K562 (cell line): Measurements from ENCODE around the gene TBX6. TPM values are rescaled to one million over a fixed set of nuclear protein-coding genes. Genes with fewer than 3 reads are reported as not detected.

Experiments used
- ATF7 ChIP-seq: fragments of 450-650 bp; IDR thresholded peaks from 2 replicates; pipeline ENCODE4 v1.7.1; 2014; ENCODE audit warnings: mild to moderate bottlenecking, moderate library complexity
- KDM1A ChIP-seq, 2 experiments: fragments of 450-650 bp; IDR thresholded peaks; 2 replicates each; pipeline ENCODE4 v1.6.1; 2016; ENCODE audit warnings: mild to moderate bottlenecking in 2 of 2
- KLF10 ChIP-seq: fragments of 250-450 bp; sonication (Bioruptor Pico); IDR thresholded peaks from 2 replicates; pipeline ENCODE4 v1.6.1; 2021; ENCODE audit warnings: matching md5 sums
- POLR2B ChIP-seq: fragments of 450-650 bp; IDR thresholded peaks from 2 replicates; pipeline ENCODE4 v1.6.1; 2018; ENCODE audit warnings: low read depth; ENCODE audit not compliant: partially characterized antibody
- RB1 ChIP-seq: fragments of 450-650 bp; IDR thresholded peaks from 2 replicates; pipeline ENCODE4 v1.6.1; 2017; ENCODE audit warnings: low read depth, mild to moderate bottlenecking
- ZNF57 ChIP-seq: fragments of 450-650 bp; formaldehyde crosslinking; IDR thresholded peaks from 2 replicates; pipeline ENCODE4 v1.4.0; 2020; ENCODE audit warnings: mild to moderate bottlenecking, moderate library complexity
- ZNF583 ChIP-seq: fragments of 250-450 bp; sonication (Bioruptor Pico); IDR thresholded peaks from 2 replicates; pipeline ENCODE4 v1.4.0; 2020
- polyA plus RNA-seq, 8 experiments: library from polyadenylated mRNA; depleted of rRNA in 4 of 8; stranded (reverse) in 5 of 8; unstranded in 3 of 8; fragments of >200 nt; fragmentation: Nextera tagmentation in 2 of 8; fragmentation: Illumina TruSeq in 1 of 8; extraction: Ambion mirVana in 2 of 8; extraction: Trizol in 1 of 8; gene quantifications; 2 replicates each; pipeline versions ENCODE4 v1.2.1 to v1.2.3, GENCODE V29; 2011 to 2014; ENCODE audit warnings: inconsistent platforms in 1 of 8, missing spikeins in 1 of 8
- total RNA-seq, 7 experiments: library from RNA; depleted of rRNA in 6 of 7; stranded (reverse); fragments of >200 nt in 6 of 7; fragmentation: Illumina TruSeq in 2 of 7; extraction: Trizol in 2 of 7; gene quantifications; 2 replicates each; pipeline versions ENCODE4 v1.2.1 to v1.2.3, GENCODE V29; 2011 to 2021; ENCODE audit warnings: low replicate concordance in 1 of 7
- TF ChIP-seq, protein P1 (sequence below): fragments of 200-600 bp; sonication (generic); IDR thresholded peaks from one replicate; pipeline ENCODE4 v1.6.1; 2012; ENCODE audit warnings: mild to moderate bottlenecking, low read depth, low read length, inconsistent platforms
- TF ChIP-seq, protein P2 (sequence below): fragments of 150-350 bp; conservative IDR thresholded peaks from 2 replicates; pipeline ENCODE4 v1.6.1; 2014; ENCODE audit warnings: low read length
- TF ChIP-seq, protein P3 (sequence below): sonication (generic); formaldehyde crosslinking; IDR thresholded peaks from 2 replicates; pipeline ENCODE4 v1.8.0; 2022; ENCODE audit warnings: mild to moderate bottlenecking, low read depth, missing genetic modification reagents

Gene TBX6
- total and polyA plus RNA-seq, 9 of the 15 experiments (the other 6 are each of a cell fraction or from before 2014, with no cell fraction given) = 0.07 to 0.58 (median 0.11) TPM; not detected in 2

DNA sequence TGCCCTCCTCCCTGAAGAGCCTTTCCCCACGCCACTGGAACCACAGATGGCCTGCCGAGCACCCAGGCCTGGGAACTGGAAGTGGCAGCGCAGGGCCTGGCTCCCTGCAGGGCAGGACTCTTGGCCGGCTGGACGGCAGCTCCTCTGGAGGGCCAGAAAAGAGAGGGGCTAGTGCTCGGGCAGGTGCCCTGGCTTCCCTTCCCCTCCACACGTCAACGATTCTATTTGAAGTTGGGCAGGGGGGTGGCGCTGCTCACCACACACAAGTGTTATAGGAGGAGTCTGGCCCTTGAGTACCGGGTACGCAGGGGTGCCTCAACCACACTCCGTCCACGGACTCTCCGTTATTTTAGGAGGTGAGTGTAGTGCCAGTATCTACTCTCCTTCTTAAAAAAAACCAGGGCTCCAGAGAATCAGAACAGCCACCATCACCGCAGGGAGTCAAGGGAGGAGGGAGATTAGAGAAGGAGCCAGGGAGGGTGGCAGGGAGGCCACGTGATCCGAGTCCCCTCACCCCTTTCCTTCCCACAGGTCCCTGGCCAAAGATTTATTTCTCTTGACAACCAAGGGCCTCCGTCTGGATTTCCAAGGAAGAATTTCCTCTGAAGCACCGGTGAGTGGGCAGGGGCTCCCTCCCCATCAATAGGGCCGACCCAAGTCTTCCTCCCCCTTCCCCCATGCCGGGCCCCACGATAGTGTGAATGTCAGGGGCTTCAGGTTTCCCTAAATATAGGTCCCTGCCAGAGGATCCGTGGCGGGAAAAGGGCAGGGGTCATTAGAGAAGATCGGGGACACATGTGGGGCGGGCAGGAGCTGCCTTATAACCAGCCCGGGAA, 27.6 kb downstream of the TBX6 start (continued):
- TF ChIP-seq, protein P1, sequence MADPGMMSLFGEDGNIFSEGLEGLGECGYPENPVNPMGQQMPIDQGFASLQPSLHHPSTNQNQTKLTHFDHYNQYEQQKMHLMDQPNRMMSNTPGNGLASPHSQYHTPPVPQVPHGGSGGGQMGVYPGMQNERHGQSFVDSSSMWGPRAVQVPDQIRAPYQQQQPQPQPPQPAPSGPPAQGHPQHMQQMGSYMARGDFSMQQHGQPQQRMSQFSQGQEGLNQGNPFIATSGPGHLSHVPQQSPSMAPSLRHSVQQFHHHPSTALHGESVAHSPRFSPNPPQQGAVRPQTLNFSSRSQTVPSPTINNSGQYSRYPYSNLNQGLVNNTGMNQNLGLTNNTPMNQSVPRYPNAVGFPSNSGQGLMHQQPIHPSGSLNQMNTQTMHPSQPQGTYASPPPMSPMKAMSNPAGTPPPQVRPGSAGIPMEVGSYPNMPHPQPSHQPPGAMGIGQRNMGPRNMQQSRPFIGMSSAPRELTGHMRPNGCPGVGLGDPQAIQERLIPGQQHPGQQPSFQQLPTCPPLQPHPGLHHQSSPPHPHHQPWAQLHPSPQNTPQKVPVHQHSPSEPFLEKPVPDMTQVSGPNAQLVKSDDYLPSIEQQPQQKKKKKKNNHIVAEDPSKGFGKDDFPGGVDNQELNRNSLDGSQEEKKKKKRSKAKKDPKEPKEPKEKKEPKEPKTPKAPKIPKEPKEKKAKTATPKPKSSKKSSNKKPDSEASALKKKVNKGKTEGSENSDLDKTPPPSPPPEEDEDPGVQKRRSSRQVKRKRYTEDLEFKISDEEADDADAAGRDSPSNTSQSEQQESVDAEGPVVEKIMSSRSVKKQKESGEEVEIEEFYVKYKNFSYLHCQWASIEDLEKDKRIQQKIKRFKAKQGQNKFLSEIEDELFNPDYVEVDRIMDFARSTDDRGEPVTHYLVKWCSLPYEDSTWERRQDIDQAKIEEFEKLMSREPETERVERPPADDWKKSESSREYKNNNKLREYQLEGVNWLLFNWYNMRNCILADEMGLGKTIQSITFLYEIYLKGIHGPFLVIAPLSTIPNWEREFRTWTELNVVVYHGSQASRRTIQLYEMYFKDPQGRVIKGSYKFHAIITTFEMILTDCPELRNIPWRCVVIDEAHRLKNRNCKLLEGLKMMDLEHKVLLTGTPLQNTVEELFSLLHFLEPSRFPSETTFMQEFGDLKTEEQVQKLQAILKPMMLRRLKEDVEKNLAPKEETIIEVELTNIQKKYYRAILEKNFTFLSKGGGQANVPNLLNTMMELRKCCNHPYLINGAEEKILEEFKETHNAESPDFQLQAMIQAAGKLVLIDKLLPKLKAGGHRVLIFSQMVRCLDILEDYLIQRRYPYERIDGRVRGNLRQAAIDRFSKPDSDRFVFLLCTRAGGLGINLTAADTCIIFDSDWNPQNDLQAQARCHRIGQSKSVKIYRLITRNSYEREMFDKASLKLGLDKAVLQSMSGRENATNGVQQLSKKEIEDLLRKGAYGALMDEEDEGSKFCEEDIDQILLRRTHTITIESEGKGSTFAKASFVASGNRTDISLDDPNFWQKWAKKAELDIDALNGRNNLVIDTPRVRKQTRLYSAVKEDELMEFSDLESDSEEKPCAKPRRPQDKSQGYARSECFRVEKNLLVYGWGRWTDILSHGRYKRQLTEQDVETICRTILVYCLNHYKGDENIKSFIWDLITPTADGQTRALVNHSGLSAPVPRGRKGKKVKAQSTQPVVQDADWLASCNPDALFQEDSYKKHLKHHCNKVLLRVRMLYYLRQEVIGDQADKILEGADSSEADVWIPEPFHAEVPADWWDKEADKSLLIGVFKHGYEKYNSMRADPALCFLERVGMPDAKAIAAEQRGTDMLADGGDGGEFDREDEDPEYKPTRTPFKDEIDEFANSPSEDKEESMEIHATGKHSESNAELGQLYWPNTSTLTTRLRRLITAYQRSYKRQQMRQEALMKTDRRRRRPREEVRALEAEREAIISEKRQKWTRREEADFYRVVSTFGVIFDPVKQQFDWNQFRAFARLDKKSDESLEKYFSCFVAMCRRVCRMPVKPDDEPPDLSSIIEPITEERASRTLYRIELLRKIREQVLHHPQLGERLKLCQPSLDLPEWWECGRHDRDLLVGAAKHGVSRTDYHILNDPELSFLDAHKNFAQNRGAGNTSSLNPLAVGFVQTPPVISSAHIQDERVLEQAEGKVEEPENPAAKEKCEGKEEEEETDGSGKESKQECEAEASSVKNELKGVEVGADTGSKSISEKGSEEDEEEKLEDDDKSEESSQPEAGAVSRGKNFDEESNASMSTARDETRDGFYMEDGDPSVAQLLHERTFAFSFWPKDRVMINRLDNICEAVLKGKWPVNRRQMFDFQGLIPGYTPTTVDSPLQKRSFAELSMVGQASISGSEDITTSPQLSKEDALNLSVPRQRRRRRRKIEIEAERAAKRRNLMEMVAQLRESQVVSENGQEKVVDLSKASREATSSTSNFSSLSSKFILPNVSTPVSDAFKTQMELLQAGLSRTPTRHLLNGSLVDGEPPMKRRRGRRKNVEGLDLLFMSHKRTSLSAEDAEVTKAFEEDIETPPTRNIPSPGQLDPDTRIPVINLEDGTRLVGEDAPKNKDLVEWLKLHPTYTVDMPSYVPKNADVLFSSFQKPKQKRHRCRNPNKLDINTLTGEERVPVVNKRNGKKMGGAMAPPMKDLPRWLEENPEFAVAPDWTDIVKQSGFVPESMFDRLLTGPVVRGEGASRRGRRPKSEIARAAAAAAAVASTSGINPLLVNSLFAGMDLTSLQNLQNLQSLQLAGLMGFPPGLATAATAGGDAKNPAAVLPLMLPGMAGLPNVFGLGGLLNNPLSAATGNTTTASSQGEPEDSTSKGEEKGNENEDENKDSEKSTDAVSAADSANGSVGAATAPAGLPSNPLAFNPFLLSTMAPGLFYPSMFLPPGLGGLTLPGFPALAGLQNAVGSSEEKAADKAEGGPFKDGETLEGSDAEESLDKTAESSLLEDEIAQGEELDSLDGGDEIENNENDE = no peak
- no peak for TF ChIP-seq ZNF583 (CRISPR knock-in tag)
- TF ChIP-seq, protein P2, sequence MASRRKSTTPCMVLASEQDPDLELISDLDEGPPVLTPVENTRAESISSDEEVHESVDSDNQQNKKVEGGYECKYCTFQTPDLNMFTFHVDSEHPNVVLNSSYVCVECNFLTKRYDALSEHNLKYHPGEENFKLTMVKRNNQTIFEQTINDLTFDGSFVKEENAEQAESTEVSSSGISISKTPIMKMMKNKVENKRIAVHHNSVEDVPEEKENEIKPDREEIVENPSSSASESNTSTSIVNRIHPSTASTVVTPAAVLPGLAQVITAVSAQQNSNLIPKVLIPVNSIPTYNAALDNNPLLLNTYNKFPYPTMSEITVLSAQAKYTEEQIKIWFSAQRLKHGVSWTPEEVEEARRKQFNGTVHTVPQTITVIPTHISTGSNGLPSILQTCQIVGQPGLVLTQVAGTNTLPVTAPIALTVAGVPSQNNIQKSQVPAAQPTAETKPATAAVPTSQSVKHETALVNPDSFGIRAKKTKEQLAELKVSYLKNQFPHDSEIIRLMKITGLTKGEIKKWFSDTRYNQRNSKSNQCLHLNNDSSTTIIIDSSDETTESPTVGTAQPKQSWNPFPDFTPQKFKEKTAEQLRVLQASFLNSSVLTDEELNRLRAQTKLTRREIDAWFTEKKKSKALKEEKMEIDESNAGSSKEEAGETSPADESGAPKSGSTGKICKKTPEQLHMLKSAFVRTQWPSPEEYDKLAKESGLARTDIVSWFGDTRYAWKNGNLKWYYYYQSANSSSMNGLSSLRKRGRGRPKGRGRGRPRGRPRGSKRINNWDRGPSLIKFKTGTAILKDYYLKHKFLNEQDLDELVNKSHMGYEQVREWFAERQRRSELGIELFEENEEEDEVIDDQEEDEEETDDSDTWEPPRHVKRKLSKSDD = no peak
- TF ChIP-seq, protein P3, sequence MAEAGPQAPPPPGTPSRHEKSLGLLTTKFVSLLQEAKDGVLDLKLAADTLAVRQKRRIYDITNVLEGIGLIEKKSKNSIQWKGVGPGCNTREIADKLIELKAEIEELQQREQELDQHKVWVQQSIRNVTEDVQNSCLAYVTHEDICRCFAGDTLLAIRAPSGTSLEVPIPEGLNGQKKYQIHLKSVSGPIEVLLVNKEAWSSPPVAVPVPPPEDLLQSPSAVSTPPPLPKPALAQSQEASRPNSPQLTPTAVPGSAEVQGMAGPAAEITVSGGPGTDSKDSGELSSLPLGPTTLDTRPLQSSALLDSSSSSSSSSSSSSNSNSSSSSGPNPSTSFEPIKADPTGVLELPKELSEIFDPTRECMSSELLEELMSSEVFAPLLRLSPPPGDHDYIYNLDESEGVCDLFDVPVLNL = no peak
- no peak for TF ChIP-seq ZNF57
- TF ChIP-seq ATF7 = peak; percentile 44; the same call in 1 of the 2 replicates
- no peak for TF ChIP-seq KLF10 (CRISPR knock-in tag)
- no peak for TF ChIP-seq RB1
- TF ChIP-seq KDM1A (IDR thresholded peaks at IDR 0.05) = peak in 1 of 2 experiments; percentile 18; a peak in 1 of 4 replicates
- TF ChIP-seq POLR2B = no peak
